ENCODE results near the gene RHOXF2B.

DNA sequence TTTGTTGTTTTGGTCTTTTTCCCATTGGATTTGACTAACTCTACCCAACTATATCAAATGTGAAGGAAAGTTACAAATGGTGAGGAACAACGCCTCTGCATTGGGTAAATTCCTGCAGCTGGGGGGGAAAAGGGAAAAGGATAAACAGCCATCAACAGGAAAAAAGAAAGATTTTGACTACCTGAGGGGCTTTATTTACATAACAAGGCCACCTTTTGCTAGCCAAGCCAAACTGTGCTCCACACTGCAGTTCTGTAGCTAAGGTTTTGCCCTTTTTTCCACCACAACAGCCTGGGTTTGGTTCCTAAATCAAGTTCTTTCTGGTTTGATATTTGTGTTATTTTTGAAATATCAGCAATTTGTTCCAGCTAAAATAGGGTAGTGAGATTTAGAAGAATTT lies 40.8 kb downstream of the RHOXF2B start:
- no peak for TF ChIP-seq POU2F2 (IDR thresholded peaks at IDR 0.05; ENCODE audit: low read depth, low read length)
- TF ChIP-seq TAF1 (IDR thresholded peaks at IDR 0.05; ENCODE audit: low read depth, low read length), result no peak
- no peak for TF ChIP-seq POLR2A (IDR thresholded peaks at IDR 0.05; ENCODE audit: low read depth, low read length)
- no peak for TF ChIP-seq POLR2AphosphoS5 (IDR thresholded peaks at IDR 0.05; ENCODE audit: low read depth, low read length)
